Esophagus muscularis mucosa (tissue), 4 donors: Measurements from ENCODE around the gene LRFN2. TPM values are rescaled to one million over a fixed set of nuclear protein-coding genes. Genes with fewer than 3 reads are reported as not detected.

Source experiments
- DNase-seq: peaks from one replicate; pipeline ENCODE4 v3.0.0-alpha.2; 2017; ENCODE audit errors: extremely low spot score
- H3K27ac ChIP-seq, 4 donors: fragments of 200-600 bp; sonication (generic); replicated peaks in 1 of 4; 1 replicate in 3 of 4; 2 replicates in 1 of 4; pipeline ENCODE4 v1.5.1; 2016 to 2019; ENCODE audit warnings: mild to moderate bottlenecking in 1 of 4
- H3K27me3 ChIP-seq, 4 donors: fragments of 200-600 bp; sonication (generic); one replicate each; pipeline versions ENCODE4 v1.5.1 to v1.6.0; 2016 to 2019
- H3K36me3 ChIP-seq, 4 donors: fragments of 200-600 bp; sonication (generic); one replicate each; pipeline ENCODE4 v1.5.1; 2016 to 2019
- H3K4me1 ChIP-seq, 4 donors: fragments of 200-600 bp; sonication (generic); one replicate each; pipeline ENCODE4 v1.5.1; 2016 to 2019
- H3K4me3 ChIP-seq, 4 donors: fragments of 200-600 bp; sonication (generic); 1 replicate in 2 of 4; 2 replicates in 2 of 4; pipeline ENCODE4 v1.5.1; 2016 to 2019; ENCODE audit warnings: mild to moderate bottlenecking in 4 of 4, moderate library complexity in 1 of 4
- H3K9me3 ChIP-seq, 4 donors: fragments of 200-600 bp; sonication (generic); 1 replicate in 3 of 4; 2 replicates in 1 of 4; pipeline ENCODE4 v1.5.1; 2016 to 2019
- EP300 ChIP-seq: sonication (generic); formaldehyde crosslinking; IDR thresholded peaks from one replicate; pipeline ENCODE4 v1.6.1; 2017; ENCODE audit warnings: antibody characterized with exemption
- POLR2A ChIP-seq: fragments of 450-650 bp; IDR thresholded peaks from one replicate; pipeline ENCODE4 v1.6.1; 2017; ENCODE audit warnings: antibody characterized with exemption, moderate library complexity, mild to moderate bottlenecking, low read depth
- POLR2AphosphoS5 ChIP-seq, 2 donors: sonication (generic); formaldehyde crosslinking; IDR thresholded peaks; one replicate each; pipeline ENCODE4 v1.6.1; 2017; ENCODE audit warnings: antibody characterized with exemption in 2 of 2
- WGBS: methylation state at CpG from one replicate; pipeline ENCODE4 v1.1.5; 2018; 5-methylcytosine and 5-hydroxymethylcytosine counted together
- intact Hi-C: fragments of 100-400 bp; cut with DNase I; formaldehyde crosslinking; loops from one replicate; pipeline ENCODE4 v1.15.1; 2023
- total RNA-seq, 4 donors: library from RNA; depleted of rRNA; stranded (reverse); fragments of >200 nt; gene quantifications; one replicate each; pipeline versions ENCODE4 v1.1.0 to v1.2.1, GENCODE V29; 2016
- TF ChIP-seq, protein P1 (sequence below), 3 experiments: fragments of 200-600 bp in 2 of 3; fragments of 450-650 bp in 1 of 3; sonication (generic) in 2 of 3; IDR thresholded peaks; one replicate each; pipeline ENCODE4 v1.5.1; 2017 to 2019; ENCODE audit warnings: antibody characterized with exemption in 3 of 3, mild to moderate bottlenecking in 2 of 3, moderate library complexity in 1 of 3

Gene LRFN2
- total RNA-seq, 4 donors from 2014 or later: 0.11 TPM; not detected in 3

DNA sequence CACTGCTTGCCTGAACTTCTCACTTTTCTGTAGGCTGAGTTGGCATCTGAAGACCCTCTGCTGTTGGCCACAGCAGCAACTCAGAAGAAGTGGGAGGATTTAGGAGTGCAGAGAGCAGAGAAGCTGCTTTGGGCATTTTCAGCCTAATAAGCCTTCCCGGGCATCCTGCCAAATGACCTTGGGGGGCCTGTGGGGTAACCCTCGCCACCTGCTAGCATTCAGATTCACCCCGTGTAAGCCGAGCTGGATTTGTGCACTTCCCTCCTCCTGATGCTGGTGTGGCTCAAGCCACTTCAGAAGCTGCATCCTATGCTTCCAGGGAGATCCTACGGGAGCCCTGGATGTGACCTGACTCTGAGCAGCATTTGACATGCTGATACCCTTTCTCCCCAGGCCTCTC lies 114.8 kb downstream of the LRFN2 start:
- no peaks in the 10 kb centered on the region for H3K9me3 ChIP-seq
- no peaks in the 10 kb centered on the region for H3K4me1 ChIP-seq
- intact Hi-C loops: no loop called here
- 75% methylated on average over 4 of the region's 5 CpGs for WGBS
- peaks cover 0 to 9% (median 0%) of the 10 kb centered on the region in 4 donors for H3K27me3 ChIP-seq
- no peak for DNase-seq
- TF ChIP-seq POLR2AphosphoS5 (IDR thresholded peaks at IDR 0.05): no peak
- no peak overlapping the region for H3K4me3 ChIP-seq
- H3K27ac ChIP-seq: no peak overlapping the region
- no peaks in the 10 kb centered on the region for H3K36me3 ChIP-seq

DNA sequence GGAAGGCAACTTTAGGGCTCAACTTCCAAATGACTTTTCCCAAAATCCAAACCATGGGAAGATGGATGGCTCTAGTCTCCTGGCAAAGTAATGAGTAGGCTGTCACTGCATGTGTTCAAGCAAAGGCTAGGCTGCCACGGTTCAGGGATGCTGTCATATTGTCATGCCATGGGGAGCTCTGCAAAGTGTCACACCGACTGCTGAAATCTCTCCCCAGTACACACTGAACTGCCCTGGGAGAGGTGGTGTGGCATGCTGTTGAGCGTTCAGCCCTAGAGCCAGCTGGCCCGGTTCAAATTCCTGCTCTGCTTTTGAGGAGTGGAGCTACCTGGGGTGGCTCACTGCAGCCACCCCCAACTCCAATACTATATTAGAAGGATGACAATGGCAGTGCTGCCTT lies 115.9 kb downstream of the LRFN2 start:
- Histone ChIP-seq H3K4me1 (no peaks in the 10 kb centered on the region), H3K27me3 (peaks cover 0 to 9% (median 0%) of the 10 kb centered on the region in 4 donors), H3K4me3 (no peak overlapping the region), H3K27ac (no peak overlapping the region), H3K9me3 (no peaks in the 10 kb centered on the region), H3K36me3 (no peaks in the 10 kb centered on the region)
- no peak for DNase-seq
- TF ChIP-seq EP300: no peak
- TF ChIP-seq, protein P1, sequence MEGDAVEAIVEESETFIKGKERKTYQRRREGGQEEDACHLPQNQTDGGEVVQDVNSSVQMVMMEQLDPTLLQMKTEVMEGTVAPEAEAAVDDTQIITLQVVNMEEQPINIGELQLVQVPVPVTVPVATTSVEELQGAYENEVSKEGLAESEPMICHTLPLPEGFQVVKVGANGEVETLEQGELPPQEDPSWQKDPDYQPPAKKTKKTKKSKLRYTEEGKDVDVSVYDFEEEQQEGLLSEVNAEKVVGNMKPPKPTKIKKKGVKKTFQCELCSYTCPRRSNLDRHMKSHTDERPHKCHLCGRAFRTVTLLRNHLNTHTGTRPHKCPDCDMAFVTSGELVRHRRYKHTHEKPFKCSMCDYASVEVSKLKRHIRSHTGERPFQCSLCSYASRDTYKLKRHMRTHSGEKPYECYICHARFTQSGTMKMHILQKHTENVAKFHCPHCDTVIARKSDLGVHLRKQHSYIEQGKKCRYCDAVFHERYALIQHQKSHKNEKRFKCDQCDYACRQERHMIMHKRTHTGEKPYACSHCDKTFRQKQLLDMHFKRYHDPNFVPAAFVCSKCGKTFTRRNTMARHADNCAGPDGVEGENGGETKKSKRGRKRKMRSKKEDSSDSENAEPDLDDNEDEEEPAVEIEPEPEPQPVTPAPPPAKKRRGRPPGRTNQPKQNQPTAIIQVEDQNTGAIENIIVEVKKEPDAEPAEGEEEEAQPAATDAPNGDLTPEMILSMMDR (IDR thresholded peaks at IDR 0.05): no peak
- no peak for TF ChIP-seq POLR2A
- TF ChIP-seq POLR2AphosphoS5 (IDR thresholded peaks at IDR 0.05): no peak
- intact Hi-C loops: no loop called here
- 77% methylated on average over 3 of the region's 4 CpGs for WGBS

- Histone ChIP-seq H3K36me3 (no peaks in the 10 kb centered on the region), H3K9me3 (no peaks in the 10 kb centered on the region), H3K4me3 (no peak overlapping the region), H3K27ac (no peak overlapping the region), H3K27me3 (peaks cover 0 to 9% (median 0%) of the 10 kb centered on the region in 4 donors), H3K4me1 (no peaks in the 10 kb centered on the region)
- TF ChIP-seq POLR2AphosphoS5 (IDR thresholded peaks at IDR 0.05) (no peak), POLR2A (no peak), EP300 (no peak)
- TF ChIP-seq, protein P1 (IDR thresholded peaks at IDR 0.05): no peak
- WGBS: 67% methylated on average over 3 of the region's 3 CpGs
- no peak for DNase-seq
- intact Hi-C loops: no loop called here
Observed at GRCh38 chr6:40469323-40469722, 117.8 kb downstream of the LRFN2 start.

- WGBS: 84% methylated on average over 3 of the region's 3 CpGs
- Histone ChIP-seq H3K27me3 (no peaks in the 10 kb centered on the region), H3K9me3 (no peaks in the 10 kb centered on the region), H3K4me1 (no peaks in the 10 kb centered on the region), H3K4me3 (no peak overlapping the region), H3K36me3 (no peaks in the 10 kb centered on the region), H3K27ac (no peak overlapping the region)
- intact Hi-C loops: no loop called here
- DNase-seq: no peak
- TF ChIP-seq, protein P1 (IDR thresholded peaks at IDR 0.05): no peak
- TF ChIP-seq POLR2A (no peak), EP300 (no peak)
Observed at GRCh38 chr6:40466986-40467539, 120.1 kb downstream of the LRFN2 start.

DNA sequence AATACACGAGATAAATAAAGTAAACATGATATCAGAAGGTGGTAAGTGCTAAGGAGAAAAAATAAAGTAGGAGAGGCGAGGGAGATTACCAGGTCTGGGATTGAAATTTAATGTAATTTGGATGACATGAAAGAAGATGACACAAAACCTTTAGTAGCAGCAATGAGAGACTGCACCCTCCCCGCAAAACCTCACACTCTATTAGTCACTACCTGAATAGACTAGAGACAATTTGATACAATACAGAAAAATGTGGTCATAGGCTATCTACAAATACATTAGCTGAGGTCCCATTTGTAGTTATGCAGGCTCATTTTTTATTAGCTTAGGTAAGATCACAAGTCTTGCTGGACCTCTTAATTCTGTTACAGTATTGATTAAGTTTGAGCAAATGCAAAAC lies 125.5 kb downstream of the LRFN2 start:
- 81% methylated on average over 3 of the region's 3 CpGs for WGBS
- no peaks in the 10 kb centered on the region for H3K27me3 ChIP-seq
- TF ChIP-seq, protein P1 (IDR thresholded peaks at IDR 0.05): no peak
- no peak for TF ChIP-seq POLR2A
- TF ChIP-seq EP300: no peak
- no peak for TF ChIP-seq POLR2AphosphoS5 (IDR thresholded peaks at IDR 0.05)
- DNase-seq: no peak
- no peaks in the 10 kb centered on the region for H3K36me3 ChIP-seq
- intact Hi-C loops: no loop called here
- no peak overlapping the region for H3K4me3 ChIP-seq
- no peaks in the 10 kb centered on the region for H3K9me3 ChIP-seq
- no peaks in the 10 kb centered on the region for H3K4me1 ChIP-seq
- no peak overlapping the region for H3K27ac ChIP-seq
